HG02642 (cell line): Measurements from ENCODE around the gene NECTIN2.
"Not testable (repeated sequence)": the region's sequence is repeated elsewhere in the genome, so short reads cannot be mapped to it uniquely, and the experiment has no call there.

ENCODE experiments used
- ATAC-seq: cut with Tn5 transposase; IDR thresholded peaks from one replicate; pipeline ENCODE4 v1.9.1; 2021; ENCODE audit warnings: mild to moderate bottlenecking; ENCODE audit not compliant: unreplicated experiment, poor library complexity

The NECTIN2 gene

GRCh38 chr19:44816301-44816700 lies 29.8 kb upstream of the NECTIN2 start:
- no peak for ATAC-seq

DNA sequence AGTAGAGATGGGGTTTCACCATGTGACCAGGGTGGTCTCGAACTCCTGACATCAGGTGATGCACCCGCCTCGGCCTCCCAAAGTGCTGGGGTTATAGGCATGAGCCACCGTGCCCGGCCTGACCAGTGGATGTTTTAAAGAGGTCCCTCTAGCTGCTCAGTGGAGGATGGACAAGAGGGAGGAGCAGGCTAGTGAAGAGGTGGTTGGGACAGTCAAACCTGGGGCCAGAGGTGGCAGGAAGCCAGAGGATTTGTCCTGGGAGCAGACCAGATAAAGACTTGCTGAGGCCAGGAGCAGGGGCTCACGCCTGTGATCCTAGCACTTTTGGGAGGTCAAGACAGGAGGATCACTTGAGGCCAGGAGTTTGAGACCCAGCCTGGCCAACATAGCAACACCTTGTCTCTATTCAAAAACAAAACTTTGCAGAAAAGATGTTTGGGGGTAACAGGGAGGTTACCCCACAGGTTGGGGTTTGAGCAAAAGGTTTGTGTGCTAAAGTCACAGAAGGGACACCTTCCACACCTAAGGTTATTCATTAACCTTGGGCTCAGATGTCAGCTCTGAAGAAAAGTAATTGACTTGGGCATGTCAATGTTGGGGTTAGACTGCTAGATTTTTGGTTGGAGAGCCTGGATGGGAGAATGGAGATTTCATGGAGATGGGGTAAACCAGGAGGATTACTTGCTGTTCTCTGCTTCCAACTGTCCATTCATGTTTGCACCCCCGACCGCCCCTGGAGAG lies 28.2 kb upstream of the NECTIN2 start:
- ATAC-seq = no peak

- no peak for ATAC-seq
Measured at GRCh38 chr19:44818466-44819031, 27.5 kb upstream of the NECTIN2 start.

- ATAC-seq = no peak
Measured at GRCh38 chr19:44819246-44819832, 26.8 kb upstream of the NECTIN2 start.

GRCh38 chr19:44820648-44821609 lies 25.2 kb upstream of the NECTIN2 start:
- no peak for ATAC-seq

- ATAC-seq = no peak
Measured at GRCh38 chr19:44822177-44822576, 23.9 kb upstream of the NECTIN2 start.

GRCh38 chr19:44822670-44823372 lies 23.3 kb upstream of the NECTIN2 start:
- no peak for ATAC-seq

DNA sequence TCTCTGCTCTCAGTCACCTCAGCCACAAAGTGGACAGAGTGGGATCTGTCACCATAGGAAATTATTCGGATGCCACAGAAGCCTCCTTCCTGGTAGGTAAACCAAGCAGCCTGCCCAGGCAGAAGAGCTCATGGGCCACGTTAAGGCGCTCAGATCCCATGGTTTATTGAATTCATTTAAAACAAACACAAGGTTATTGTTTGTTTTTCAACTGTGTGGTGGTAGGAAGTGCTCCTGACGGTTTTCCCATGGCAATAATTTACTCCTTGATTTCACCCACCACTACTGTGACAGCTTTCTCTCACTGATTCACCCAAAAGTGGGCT lies 22.8 kb upstream of the NECTIN2 start:
- no peak for ATAC-seq

DNA sequence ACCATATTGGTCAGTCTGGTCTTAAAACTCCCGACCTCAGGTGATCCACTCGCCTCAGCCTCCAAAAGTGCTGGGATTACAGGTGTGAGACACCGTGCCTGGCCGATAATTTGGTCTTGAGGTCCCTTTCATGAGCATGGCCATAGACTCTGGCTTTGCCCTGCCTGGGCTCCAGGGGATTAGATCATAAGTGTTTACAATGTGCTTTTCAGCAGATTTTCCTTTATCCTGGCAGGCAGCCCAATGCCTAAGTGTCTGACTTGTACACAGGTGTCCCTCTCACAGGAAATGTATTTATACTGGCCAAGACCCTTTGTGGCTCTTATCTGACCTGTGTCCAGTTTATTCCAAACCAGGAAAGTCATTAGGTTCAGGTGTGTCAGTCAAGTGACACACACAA lies 21.3 kb upstream of the NECTIN2 start:
- ATAC-seq = no peak

- not testable (repeated sequence) for ATAC-seq
Measured at GRCh38 chr19:44832875-44833274, 13.2 kb upstream of the NECTIN2 start.

GRCh38 chr19:44834399-44834798 lies 11.7 kb upstream of the NECTIN2 start:
- not testable (repeated sequence) for ATAC-seq

- no peak for ATAC-seq
Measured at GRCh38 chr19:44839276-44839675, 6.8 kb upstream of the NECTIN2 start.

DNA sequence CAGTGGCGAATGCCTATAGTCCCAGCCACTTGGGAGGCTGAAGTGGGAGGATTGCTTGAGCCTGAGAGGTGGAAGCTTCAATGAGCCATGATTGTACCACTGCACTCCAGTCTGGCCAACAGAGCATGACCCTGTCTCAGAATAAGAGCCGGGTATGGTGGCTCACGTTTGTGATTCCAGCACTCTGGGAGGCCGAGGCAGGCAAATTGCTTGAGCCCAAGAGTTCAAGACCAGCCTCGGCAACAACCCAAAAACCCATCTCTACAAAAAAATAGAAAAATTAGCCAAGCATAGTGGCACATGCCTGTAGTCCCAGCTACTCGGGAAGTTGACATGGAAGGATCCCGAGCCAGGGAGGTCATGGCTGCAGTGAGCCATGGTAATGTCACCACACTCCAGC lies 5.3 kb upstream of the NECTIN2 start:
- no peak for ATAC-seq

DNA sequence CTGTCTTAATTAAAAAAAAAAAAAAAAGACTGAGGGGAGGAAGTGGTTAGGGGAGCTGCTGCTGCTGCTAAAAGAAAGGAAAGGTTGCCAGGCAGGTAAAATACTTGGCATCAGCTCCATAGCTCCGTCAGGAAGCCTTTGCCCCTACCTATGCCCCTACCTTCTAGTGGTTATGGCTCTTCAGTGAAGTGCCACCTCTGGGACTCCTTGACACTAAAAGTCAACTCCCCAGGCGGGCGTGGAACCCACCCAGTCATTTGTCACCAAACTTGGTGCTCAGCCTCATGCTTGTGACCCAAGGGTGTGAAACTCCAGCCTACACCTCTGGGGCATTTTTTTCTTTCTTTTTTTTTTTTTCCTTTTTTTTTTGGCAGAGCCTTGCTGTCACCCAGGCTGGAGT lies 4.9 kb upstream of the NECTIN2 start:
- no peak for ATAC-seq

- ATAC-seq = no peak
Measured at GRCh38 chr19:44845286-44845611, 848 bp upstream of the NECTIN2 start.

GRCh38 chr19:44846455-44847143 lies 502 bp downstream of the NECTIN2 start:
- no peak for ATAC-seq

- ATAC-seq = no peak
Measured at GRCh38 chr19:44847144-44848035, 1.3 kb downstream of the NECTIN2 start.

- ATAC-seq = no peak
Measured at GRCh38 chr19:44848036-44848811, 2.1 kb downstream of the NECTIN2 start.
